H9 (cell line): ENCODE measurements around the gene DOCK1. TPM values are rescaled to one million over a fixed set of nuclear protein-coding genes. Genes with fewer than 3 reads are reported as not detected.
A peak's percentile ranks its signal among the peaks of the same experiment; 100 is the strongest.

Experiments used
- DNase-seq: peaks from one replicate; pipeline ENCODE4 v3.0.0-alpha.2; 2017
- H2AFZ ChIP-seq: one replicate; pipeline ENCODE4 v1.6.1; 2013; ENCODE audit warnings: mild to moderate bottlenecking, low read length, control low read depth, moderate library complexity
- H2AK5ac ChIP-seq: 2 replicates; pipeline ENCODE4 v1.6.1; 2013; ENCODE audit warnings: low read length, control low read depth, mixed read lengths; ENCODE audit not compliant: insufficient read length
- H2BK120ac ChIP-seq: one replicate; pipeline ENCODE4 v1.6.1; 2013; ENCODE audit warnings: low read depth, mild to moderate bottlenecking, low read length, control low read depth, inconsistent platforms; ENCODE audit not compliant: poor library complexity, severe bottlenecking
- H2BK12ac ChIP-seq: 2 replicates; pipeline ENCODE4 v1.6.1; 2013; ENCODE audit warnings: low read length, control low read depth, mixed read lengths, low read depth; ENCODE audit not compliant: insufficient read length
- H2BK15ac ChIP-seq: 2 replicates; pipeline ENCODE4 v1.6.1; 2013; ENCODE audit warnings: low read depth, low read length, control low read depth
- H2BK20ac ChIP-seq: one replicate; pipeline ENCODE4 v1.6.1; 2013; ENCODE audit warnings: low read depth, mild to moderate bottlenecking, low read length, control low read depth, inconsistent platforms; ENCODE audit not compliant: poor library complexity, severe bottlenecking
- H2BK5ac ChIP-seq: 2 replicates; pipeline ENCODE4 v1.6.1; 2013; ENCODE audit warnings: low read length, control low read depth, mixed read lengths; ENCODE audit not compliant: insufficient read length
- H3K14ac ChIP-seq: 2 replicates; pipeline ENCODE4 v1.6.1; 2013; ENCODE audit warnings: low read length, control low read depth; ENCODE audit not compliant: insufficient read depth
- H3K18ac ChIP-seq: 2 replicates; pipeline ENCODE4 v1.6.1; 2013; ENCODE audit warnings: low read depth, mild to moderate bottlenecking, mixed read lengths, low read length, control low read depth; ENCODE audit not compliant: insufficient read length
- H3K23ac ChIP-seq: 2 replicates; pipeline ENCODE4 v1.6.1; 2013; ENCODE audit warnings: low read length, control low read depth, mixed read lengths, low read depth; ENCODE audit not compliant: insufficient read length
- H3K23me2 ChIP-seq: 2 replicates; pipeline ENCODE4 v1.6.1; 2013; ENCODE audit warnings: low read depth, mild to moderate bottlenecking, mixed read lengths, low read length, control low read depth; ENCODE audit not compliant: insufficient read length, poor library complexity, severe bottlenecking
- H3K27ac ChIP-seq: 2 replicates; pipeline ENCODE4 v1.5.1; 2013; ENCODE audit warnings: low read length, control low read depth, mixed read lengths, low read depth; ENCODE audit not compliant: insufficient read length
- H3K27me3 ChIP-seq: 2 replicates; pipeline ENCODE4 v1.6.1; 2013; ENCODE audit warnings: low read length, control low read depth, inconsistent platforms; ENCODE audit not compliant: insufficient read depth
- H3K4ac ChIP-seq: 2 replicates; pipeline ENCODE4 v1.6.1; 2013; ENCODE audit warnings: low read depth, mild to moderate bottlenecking, control low read depth, inconsistent platforms, low read length, moderate library complexity
- H3K4me1 ChIP-seq: 2 replicates; pipeline ENCODE4 v1.6.1; 2013; ENCODE audit warnings: low read length, control low read depth, inconsistent platforms; ENCODE audit not compliant: insufficient read depth
- H3K4me2 ChIP-seq: 2 replicates; pipeline ENCODE4 v1.6.1; 2013; ENCODE audit warnings: low read length, control low read depth, mixed read lengths; ENCODE audit not compliant: insufficient read length, insufficient read depth
- H3K56ac ChIP-seq: 2 replicates; pipeline ENCODE4 v1.6.1; 2013; ENCODE audit warnings: low read depth, mild to moderate bottlenecking, mixed read lengths, low read length, control low read depth; ENCODE audit not compliant: insufficient read length
- H3K79me1 ChIP-seq: 2 replicates; pipeline ENCODE4 v1.6.1; 2013; ENCODE audit warnings: low read depth, mild to moderate bottlenecking, moderate library complexity, low read length, control low read depth, inconsistent platforms; ENCODE audit not compliant: insufficient read depth, poor library complexity, severe bottlenecking
- H3K79me2 ChIP-seq: 2 replicates; pipeline ENCODE4 v1.6.1; 2013; ENCODE audit warnings: low read length, control low read depth, inconsistent platforms; ENCODE audit not compliant: insufficient read depth
- H3K9ac ChIP-seq: 2 replicates; pipeline ENCODE4 v1.6.1; 2013; ENCODE audit warnings: low read length, control low read depth, mixed read lengths; ENCODE audit not compliant: insufficient read length; ENCODE audit errors: extremely low read depth
- H3K9me3 ChIP-seq: one replicate; pipeline ENCODE4 v1.6.1; 2013; ENCODE audit warnings: low read depth, low read length, inconsistent platforms; ENCODE audit not compliant: control insufficient read depth
- H3T11ph ChIP-seq: one replicate; pipeline ENCODE4 v1.6.1; 2013; ENCODE audit warnings: mild to moderate bottlenecking, low read length, control low read depth, inconsistent platforms
- H4K20me1 ChIP-seq: one replicate; pipeline ENCODE4 v1.6.1; 2013; ENCODE audit not compliant: control insufficient read depth, insufficient read length, insufficient read depth
- H4K5ac ChIP-seq: 2 replicates; pipeline ENCODE4 v1.6.1; 2013; ENCODE audit warnings: low read depth, mild to moderate bottlenecking, mixed read lengths, low read length, control low read depth; ENCODE audit not compliant: insufficient read length
- H4K8ac ChIP-seq: replicated peaks from 2 replicates; pipeline ENCODE4 v1.6.1; 2013; ENCODE audit warnings: low read length, control low read depth, mixed read lengths, low read depth; ENCODE audit not compliant: insufficient read length
- H4K91ac ChIP-seq: 2 replicates; pipeline ENCODE4 v1.6.1; 2013; ENCODE audit warnings: low read depth, mild to moderate bottlenecking, moderate library complexity, mixed read lengths, low read length, control low read depth; ENCODE audit not compliant: insufficient read length
- H3K27ac Mint-ChIP-seq, 3 experiments: 2 replicates in 2 of 3; 3 replicates in 1 of 3; pipeline ENCODE4 v1.8.0; 2020 to 2021; ENCODE audit warnings: mixed read lengths in 3 of 3, mild to moderate bottlenecking in 1 of 3, moderate library complexity in 1 of 3
- H3K27me3 Mint-ChIP-seq: 2 replicates; pipeline ENCODE4 v1.8.0; 2021; ENCODE audit warnings: low read depth, mild to moderate bottlenecking, moderate library complexity, mixed read lengths
- H3K36me3 Mint-ChIP-seq, 3 experiments: 2 replicates in 2 of 3; 3 replicates in 1 of 3; pipeline ENCODE4 v1.8.0; 2020 to 2021; ENCODE audit warnings: low read depth in 3 of 3, mixed read lengths in 3 of 3; ENCODE audit not compliant: insufficient read depth in 1 of 3
- H3K4me1 Mint-ChIP-seq, 2 experiments: 2 replicates each; pipeline ENCODE4 v1.8.0; 2020; ENCODE audit warnings: mixed read lengths in 2 of 2
- H3K4me3 Mint-ChIP-seq, 2 experiments: 2 replicates in 1 of 2; 3 replicates in 1 of 2; pipeline ENCODE4 v1.8.0; 2020 to 2021; ENCODE audit warnings: mild to moderate bottlenecking in 2 of 2, mixed read lengths in 2 of 2, moderate library complexity in 1 of 2
- H3K9me3 Mint-ChIP-seq, 2 experiments: 2 replicates in 1 of 2; 3 replicates in 1 of 2; pipeline ENCODE4 v1.8.0; 2020; ENCODE audit warnings: mild to moderate bottlenecking in 2 of 2, mixed read lengths in 2 of 2, moderate library complexity in 1 of 2
- CTCF ChIP-seq: fragments of 200-600 bp; sonication (generic); conservative IDR thresholded peaks from 3 replicates; pipeline ENCODE4 v1.8.0; 2021; ENCODE audit warnings: antibody characterized with exemption, mild to moderate bottlenecking
- WGBS: extraction: QIAGEN DNeasy Blood & Tissue Kit; methylation state at CpG from one replicate; pipeline ENCODE4 v1.1.7; 2013; ENCODE audit warnings: missing lambda C conversion rate, low lambda C conversion rate, mixed read lengths; ENCODE audit not compliant: insufficient read length; ENCODE audit errors: extremely low coverage; 5-methylcytosine and 5-hydroxymethylcytosine counted together
- total RNA-seq: library from RNA; stranded (reverse); gene quantifications from 2 replicates; pipeline ENCODE4 v1.2.1, GENCODE V29; 2021

DOCK1 gene
- total RNA-seq, 1 experiment from 2014 or later: 57.0 TPM

DNA sequence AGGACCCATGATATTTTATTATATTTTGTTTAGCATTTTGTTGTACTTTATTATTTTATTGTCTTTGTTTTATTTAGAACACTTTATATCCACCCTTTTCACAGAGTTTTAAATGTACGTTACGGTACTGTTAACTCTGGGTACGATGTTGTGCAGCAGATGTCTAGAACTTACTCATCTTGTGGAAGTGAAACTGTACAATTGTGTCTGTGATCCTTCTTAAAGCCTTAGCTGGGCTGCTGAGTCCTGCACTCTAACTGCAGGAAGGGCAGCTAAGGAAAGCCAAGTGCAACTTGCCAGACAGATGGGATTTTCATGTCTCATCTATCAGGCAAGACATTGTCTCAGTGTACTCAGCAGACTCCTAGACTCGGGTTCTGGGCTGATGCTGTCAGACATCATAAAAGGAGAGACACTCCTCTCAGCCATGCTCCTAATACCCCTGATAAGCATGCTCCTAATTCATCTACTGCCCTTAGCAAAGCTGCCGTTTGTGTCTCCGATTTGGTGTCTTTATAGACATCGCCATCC, 305.8 kb downstream of the DOCK1 start:
- Histone ChIP-seq H3K79me2 (no peaks in the 10 kb centered on the region), H3T11ph (no peak overlapping the region), H3K4me1 (peaks cover 8% of the 10 kb centered on the region; the same call in 1 of the 2 replicates), H3K27ac (no peak overlapping the region), H2BK5ac (no peak overlapping the region), H2AFZ (no peak overlapping the region), H2AK5ac (no peak overlapping the region), H3K23me2 (no peaks in the 10 kb centered on the region), H2BK12ac (no peak overlapping the region), H4K91ac (no peak overlapping the region), H3K23ac (no peak overlapping the region), H3K79me1 (no peaks in the 10 kb centered on the region), H3K4ac (no peak overlapping the region), H2BK15ac (no peak overlapping the region), H2BK120ac (no peak overlapping the region), H3K56ac (no peak overlapping the region), H2BK20ac (no peak overlapping the region), H3K14ac (no peak overlapping the region), H3K18ac (no peak overlapping the region), H4K20me1 (no peaks in the 10 kb centered on the region), H4K8ac (no peak overlapping the region), H3K4me2 (no peak overlapping the region), H3K9me3 (no peaks in the 10 kb centered on the region), H3K9ac (no peak overlapping the region), H3K27me3 (no peaks in the 10 kb centered on the region), H4K5ac (no peak overlapping the region)
- Mint-ChIP-seq H3K27ac (0 out of 7 replicates have a peak overlapping the region, but pooled peaks of 1 of the 3 experiments have one; percentile 4), H3K36me3 (peaks cover 0 to 2% (median 1%) of the 10 kb centered on the region in 3 experiments; a peak in 2 of 7 replicates), H3K9me3 (peaks cover 0 to 2% of the 10 kb centered on the region in 2 experiments; a peak in 2 of 5 replicates), H3K4me1 (peaks cover 16 to 25% of the 10 kb centered on the region in 2 experiments), H3K27me3 (no peaks in the 10 kb centered on the region; the same call in 1 of the 2 replicates), H3K4me3 (no peak overlapping the region)
- no peak for DNase-seq
- no CpG with 5 or more reads among the region's 7 CpGs for WGBS
- no peak for TF ChIP-seq CTCF
